ENCODE measurements around the gene C14orf119. TPM values are rescaled to one million over a fixed set of nuclear protein-coding genes. Genes with fewer than 3 reads are reported as not detected.
"Not testable (repeated sequence)": the region's sequence is repeated elsewhere in the genome, so short reads cannot be mapped to it uniquely, and the experiment has no call there.

C14orf119 gene
- total RNA-seq, 1 experiment from 2014 or later = 46.8 TPM

GRCh38 chr14:23106747-23107045, 11.4 kb downstream of the C14orf119 start:
- no TSS peak for BruUV-seq (replicated peaks)
- POLR2A ChIA-PET = interaction anchor here (1.4 kb wide), 1 partner anchor 12 kb away, joined by 5 read pairs; the partner anchor contains the start of genes ACIN1 and C14orf119
- intact Hi-C loops (cut with micrococcal nuclease) = no loop called here

GRCh38 chr14:23107620-23108019, 12.3 kb downstream of the C14orf119 start:
- H3K27me3 ChIP-seq (ENCODE audit: insufficient read depth, low read length) = peaks cover 20% of the 10 kb centered on the region; the same call in 1 of the 2 replicates
- H3K9ac ChIP-seq (ENCODE audit: low read length); H3K27ac ChIP-seq (ENCODE audit: low read depth, low read length); RAD21 ChIA-PET (ENCODE audit: low non-redundant PET in 1 of 2, low total read pairs in 2 of 2, uncharacterized antibody in 2 of 2, unreplicated experiment in 2 of 2); H3K79me2 ChIP-seq (ENCODE audit: insufficient read depth, low read length); H2AFZ ChIP-seq (ENCODE audit: low read depth, low read length, poor library complexity, severe bottlenecking); H3K36me3 ChIP-seq (ENCODE audit: control insufficient read depth in 1 of 2, insufficient read depth in 2 of 2, low read length in 2 of 2); H3K4me3 ChIP-seq (replicated peaks in 1 of 2; ENCODE audit: low read depth in 1 of 2, low read length in 2 of 2); H3K4me1 ChIP-seq (ENCODE audit: control insufficient read depth in 1 of 2, insufficient read depth in 2 of 2, low read length in 2 of 2); intact Hi-C loops (cut with micrococcal nuclease); H4K20me1 ChIP-seq (ENCODE audit: insufficient read depth); H3K9me3 ChIP-seq (ENCODE audit: control insufficient read depth in 1 of 2, insufficient read depth in 1 of 2, low read depth in 1 of 2, low read length in 2 of 2); DNase-seq (ENCODE audit: low read depth, low spot score); ATAC-seq; H3K9me2 ChIP-seq (ENCODE audit: insufficient read depth); H3K4me2 ChIP-seq (ENCODE audit: low read length); CTCF ChIA-PET; BruUV-seq (replicated peaks): not testable (repeated sequence)
- POLR2A ChIA-PET = interaction anchor here (4.0 kb wide), 1 partner anchor 12 kb away, joined by 21 read pairs; the partner anchor contains the start of genes ACIN1 and C14orf119

More at GRCh38 chr14:23106747-23107045, 11.4 kb downstream of the C14orf119 start:
- H3K36me3 ChIP-seq (ENCODE audit: control insufficient read depth in 1 of 2, insufficient read depth in 2 of 2, low read length in 2 of 2) = no peaks in the 10 kb centered on the region
- H3K9me2 ChIP-seq (ENCODE audit: insufficient read depth) = no peaks in the 10 kb centered on the region
- ATAC-seq (no peak), DNase-seq (ENCODE audit: low read depth, low spot score) (no peak)
- no peaks in the 10 kb centered on the region for H3K9me3 ChIP-seq (ENCODE audit: control insufficient read depth in 1 of 2, insufficient read depth in 1 of 2, low read depth in 1 of 2, low read length in 2 of 2)
- RAD21 ChIA-PET (ENCODE audit: low non-redundant PET in 1 of 2, low total read pairs in 2 of 2, uncharacterized antibody in 2 of 2, unreplicated experiment in 2 of 2) = no interaction called here
- no peak overlapping the region for H3K9ac ChIP-seq (ENCODE audit: low read length)
- peaks cover 15% of the 10 kb centered on the region; the same call in 1 of the 2 replicates for H3K27me3 ChIP-seq (ENCODE audit: insufficient read depth, low read length)
- no peak overlapping the region for H3K4me3 ChIP-seq (replicated peaks in 1 of 2; ENCODE audit: low read depth in 1 of 2, low read length in 2 of 2)
- no peak overlapping the region for H2AFZ ChIP-seq (ENCODE audit: low read depth, low read length, poor library complexity, severe bottlenecking)
- TF ChIP-seq ATF3 (IDR thresholded peaks at IDR 0.05) = no peak
- TF ChIP-seq RAD21 (IDR thresholded peaks at IDR 0.05; ENCODE audit: low read depth) = no peak
- no peak for TF ChIP-seq MAX (IDR thresholded peaks at IDR 0.05)
- no peak for TF ChIP-seq ELF1 (IDR thresholded peaks at IDR 0.05; ENCODE audit: borderline replicate concordance, low read depth)
- TF ChIP-seq EZH2phosphoT487 (IDR thresholded peaks at IDR 0.05; ENCODE audit: borderline replicate concordance) = no peak
- TF ChIP-seq SIN3A (IDR thresholded peaks at IDR 0.05; ENCODE audit: low read depth) = no peak
- no peak for TF ChIP-seq EZH2 (IDR thresholded peaks at IDR 0.05)
- TF ChIP-seq SP1 (IDR thresholded peaks at IDR 0.05; ENCODE audit: low read depth) = no peak
- no peak for TF ChIP-seq REST (IDR thresholded peaks at IDR 0.05; ENCODE audit: low read depth)
- no peak for TF ChIP-seq ZNF274 (IDR thresholded peaks at IDR 0.05; ENCODE audit: low read depth, low read length)
- no peaks in the 10 kb centered on the region for H3K4me1 ChIP-seq (ENCODE audit: control insufficient read depth in 1 of 2, insufficient read depth in 2 of 2, low read length in 2 of 2)
- CTCF ChIA-PET = interaction anchor here (0.6 to 1.2 kb wide), 2 partner anchors 14 to 38 kb away, joined by 3 read pairs; no protein-coding TSS in a partner anchor
- H4K20me1 ChIP-seq (ENCODE audit: insufficient read depth) = no peaks in the 10 kb centered on the region
- H3K27ac ChIP-seq (ENCODE audit: low read depth, low read length) = no peak overlapping the region
- no peak overlapping the region for H3K4me2 ChIP-seq (ENCODE audit: low read length)
- H3K79me2 ChIP-seq (ENCODE audit: insufficient read depth, low read length) = no peaks in the 10 kb centered on the region

- H3K79me2 ChIP-seq (ENCODE audit: insufficient read depth, low read length); BruUV-seq (replicated peaks); H3K27ac ChIP-seq (ENCODE audit: low read depth, low read length); H3K9ac ChIP-seq (ENCODE audit: low read length); intact Hi-C loops (cut with micrococcal nuclease); ATAC-seq; DNase-seq (ENCODE audit: low read depth, low spot score); H3K4me3 ChIP-seq (replicated peaks in 1 of 2; ENCODE audit: low read depth in 1 of 2, low read length in 2 of 2); H3K9me2 ChIP-seq (ENCODE audit: insufficient read depth); H4K20me1 ChIP-seq (ENCODE audit: insufficient read depth); H3K4me1 ChIP-seq (ENCODE audit: control insufficient read depth in 1 of 2, insufficient read depth in 2 of 2, low read length in 2 of 2); H3K36me3 ChIP-seq (ENCODE audit: control insufficient read depth in 1 of 2, insufficient read depth in 2 of 2, low read length in 2 of 2); H2AFZ ChIP-seq (ENCODE audit: low read depth, low read length, poor library complexity, severe bottlenecking); H3K4me2 ChIP-seq (ENCODE audit: low read length); H3K9me3 ChIP-seq (ENCODE audit: control insufficient read depth in 1 of 2, insufficient read depth in 1 of 2, low read depth in 1 of 2, low read length in 2 of 2): not testable (repeated sequence)
- RAD21 ChIA-PET (ENCODE audit: low non-redundant PET in 1 of 2, low total read pairs in 2 of 2, uncharacterized antibody in 2 of 2, unreplicated experiment in 2 of 2) = interaction anchor here in 1 of 2 experiments (1.1 kb wide), 1 partner anchor 39 kb away, joined by 3 read pairs; no protein-coding TSS in a partner anchor
- H3K27me3 ChIP-seq (ENCODE audit: insufficient read depth, low read length) = peaks cover 20% of the 10 kb centered on the region; the same call in 1 of the 2 replicates
- CTCF ChIA-PET = interaction anchor here (1.1 to 5.5 kb wide), 8 partner anchors 13 to 122 kb away, joined by 5 to 56 read pairs (median 12); partner anchors contain the start of genes ACIN1 and C14orf119
- POLR2A ChIA-PET = interaction anchor here (2.5 to 4.0 kb wide), 2 partner anchors 13 to 40 kb away, joined by 10 to 21 read pairs; partner anchors contain the start of genes ACIN1 and C14orf119
Observed at GRCh38 chr14:23108169-23108568, 12.9 kb downstream of the C14orf119 start.

All from HCT116 (cell line).